ENCODE measurements around the gene RHBDL3.
A peak's percentile ranks its signal among the peaks of the same experiment; 100 is the strongest.
"Not testable (repeated sequence)": the region's sequence is repeated elsewhere in the genome, so short reads cannot be mapped to it uniquely, and the experiment has no call there.

The RHBDL3 gene

GRCh38 chr17:32265192-32265923 lies at the start of gene RHBDL3:
RHBDL3 (plus strand) TSS chr17:32265832; CDS start chr17:32266190, 358 bp downstream.
- DNase-seq (ENCODE audit: low read depth): no peak

GRCh38 chr17:32222621-32223020 lies 43.0 kb upstream of the RHBDL3 start:
- DNase-seq (ENCODE audit: low read depth): no peak

GRCh38 chr17:32223703-32224102 lies 41.9 kb upstream of the RHBDL3 start:
- DNase-seq (ENCODE audit: low read depth): no peak

GRCh38 chr17:32226886-32227285 lies 38.7 kb upstream of the RHBDL3 start:
- DNase-seq (ENCODE audit: low read depth): no peak

GRCh38 chr17:32227910-32228309 lies 37.7 kb upstream of the RHBDL3 start:
- no peak for DNase-seq (ENCODE audit: low read depth)

- no peak for DNase-seq (ENCODE audit: low read depth)
Measured at GRCh38 chr17:32235588-32235987, 30.0 kb upstream of the RHBDL3 start.

- DNase-seq (ENCODE audit: low read depth): no peak
Measured at GRCh38 chr17:32239456-32239855, 26.2 kb upstream of the RHBDL3 start.

- DNase-seq (ENCODE audit: low read depth): peak; percentile 50
Measured at GRCh38 chr17:32240750-32241149, 24.9 kb upstream of the RHBDL3 start.

- no peak for DNase-seq (ENCODE audit: low read depth)
Measured at GRCh38 chr17:32241640-32242039, 24.0 kb upstream of the RHBDL3 start.

GRCh38 chr17:32249475-32249874 lies 16.2 kb upstream of the RHBDL3 start:
- no peak for DNase-seq (ENCODE audit: low read depth)

GRCh38 chr17:32253117-32253611 lies 12.5 kb upstream of the RHBDL3 start:
- peak; percentile 79 for DNase-seq (ENCODE audit: low read depth)

- DNase-seq (ENCODE audit: low read depth): no peak
Measured at GRCh38 chr17:32256012-32256700, 9.5 kb upstream of the RHBDL3 start.

GRCh38 chr17:32256701-32257019 lies 9.0 kb upstream of the RHBDL3 start:
- no peak for DNase-seq (ENCODE audit: low read depth)

- DNase-seq (ENCODE audit: low read depth): no peak
Measured at GRCh38 chr17:32258383-32259140, 7.1 kb upstream of the RHBDL3 start.

GRCh38 chr17:32259586-32259985 lies 6.0 kb upstream of the RHBDL3 start:
- peak; percentile 56 for DNase-seq (ENCODE audit: low read depth)

GRCh38 chr17:32261417-32261736 lies 4.3 kb upstream of the RHBDL3 start:
- DNase-seq (ENCODE audit: low read depth): no peak

- no peak for DNase-seq (ENCODE audit: low read depth)
Measured at GRCh38 chr17:32261936-32262510, 3.6 kb upstream of the RHBDL3 start.

- not testable (repeated sequence) for DNase-seq (ENCODE audit: low read depth)
Measured at GRCh38 chr17:32263515-32263914, 2.1 kb upstream of the RHBDL3 start.

- no peak for DNase-seq (ENCODE audit: low read depth)
Measured at GRCh38 chr17:32264140-32264799, 1.4 kb upstream of the RHBDL3 start.

GRCh38 chr17:32264823-32265191 lies 825 bp upstream of the RHBDL3 start:
- no peak for DNase-seq (ENCODE audit: low read depth)

- DNase-seq (ENCODE audit: low read depth): no peak
Measured at GRCh38 chr17:32266051-32266388, 388 bp downstream of the RHBDL3 start.
